K562 (cell line): ENCODE results near the gene SASH3. TPM values are rescaled to one million over a fixed set of nuclear protein-coding genes. Genes with fewer than 3 reads are reported as not detected.

ENCODE experiments used
- ATF2 ChIP-seq: sonication (generic); formaldehyde crosslinking; IDR thresholded peaks from 2 replicates; pipeline ENCODE4 v1.8.1; 2022; ENCODE audit warnings: missing genetic modification reagents
- BCOR ChIP-seq: fragments of 450-650 bp; IDR thresholded peaks from 2 replicates; pipeline ENCODE4 v1.6.1; 2016
- CEBPZ ChIP-seq: fragments of 150-350 bp; IDR thresholded peaks from 2 replicates; pipeline ENCODE4 v1.6.1; 2014; ENCODE audit warnings: low read depth, mild to moderate bottlenecking, low read length, borderline replicate concordance
- NCOA1 ChIP-seq: fragments of 450-650 bp; IDR thresholded peaks from 2 replicates; pipeline ENCODE4 v1.6.1; 2016; ENCODE audit warnings: low read depth
- NR3C1 ChIP-seq: sonication (generic); formaldehyde crosslinking; IDR thresholded peaks from 2 replicates; pipeline ENCODE4 v1.8.1; 2022; ENCODE audit warnings: missing genetic modification reagents
- PATZ1 ChIP-seq: fragments of 250-450 bp; sonication (Bioruptor Pico); IDR thresholded peaks from 2 replicates; pipeline ENCODE4 v1.5.0; 2020; ENCODE audit warnings: mild to moderate bottlenecking, borderline replicate concordance
- PURB ChIP-seq: sonication (generic); formaldehyde crosslinking; IDR thresholded peaks from 2 replicates; pipeline ENCODE4 v1.9.0; 2021; ENCODE audit warnings: low read depth, mild to moderate bottlenecking, missing genetic modification reagents
- SRSF9 ChIP-seq: fragments of 200-400 bp; formaldehyde crosslinking; IDR thresholded peaks from 2 replicates; pipeline ENCODE4 v1.6.1; 2017; ENCODE audit warnings: low read depth, low read length, borderline replicate concordance
- TAL1 ChIP-seq: fragments of 450-650 bp; IDR thresholded peaks from 2 replicates; pipeline ENCODE4 v1.6.1; 2016; ENCODE audit warnings: mild to moderate bottlenecking
- THRAP3 ChIP-seq: fragments of 450-650 bp; IDR thresholded peaks from 2 replicates; pipeline ENCODE4 v1.6.1; 2016; ENCODE audit warnings: mild to moderate bottlenecking, inconsistent platforms, borderline replicate concordance
- TSC22D4 ChIP-seq: fragments of 450-650 bp; IDR thresholded peaks from 2 replicates; pipeline ENCODE4 v1.6.1; 2016; ENCODE audit warnings: missing genetic modification characterization, missing biosample characterization, control low read depth
- ZBED1 ChIP-seq: IDR thresholded peaks from 2 replicates; pipeline ENCODE4 v1.6.1; 2014
- ZNF12 ChIP-seq: sonication (generic); formaldehyde crosslinking; IDR thresholded peaks from 2 replicates; pipeline ENCODE4 v1.4.0; 2020; ENCODE audit warnings: mild to moderate bottlenecking, missing genetic modification reagents
- ZNF146 ChIP-seq: IDR thresholded peaks from one replicate; pipeline ENCODE4 v1.6.1; 2018; ENCODE audit warnings: missing compliant biosample characterization; ENCODE audit not compliant: unreplicated experiment
- ZNF766 ChIP-seq: fragments of 200-800 bp; sonication (Bioruptor generic); conservative IDR thresholded peaks from 2 replicates; pipeline ENCODE4 v1.6.1; 2016; ENCODE audit warnings: missing genetic modification characterization, missing compliant biosample characterization
- polyA plus RNA-seq, 8 experiments: library from polyadenylated mRNA; depleted of rRNA in 4 of 8; stranded (reverse) in 5 of 8; unstranded in 3 of 8; fragments of >200 nt; fragmentation: Nextera tagmentation in 2 of 8; fragmentation: Illumina TruSeq in 1 of 8; extraction: Ambion mirVana in 2 of 8; extraction: Trizol in 1 of 8; gene quantifications; 2 replicates each; pipeline versions ENCODE4 v1.2.1 to v1.2.3, GENCODE V29; 2011 to 2014; ENCODE audit warnings: inconsistent platforms in 1 of 8, missing spikeins in 1 of 8
- total RNA-seq, 7 experiments: library from RNA; depleted of rRNA in 6 of 7; stranded (reverse); fragments of >200 nt in 6 of 7; fragmentation: Illumina TruSeq in 2 of 7; extraction: Trizol in 2 of 7; gene quantifications; 2 replicates each; pipeline versions ENCODE4 v1.2.1 to v1.2.3, GENCODE V29; 2011 to 2021; ENCODE audit warnings: low replicate concordance in 1 of 7

The SASH3 gene
- total and polyA plus RNA-seq, 9 of the 15 experiments (the other 6 are each of a cell fraction or from before 2014, with no cell fraction given), result 0.03 to 0.72 (median 0.08) TPM

- no peak for TF ChIP-seq THRAP3
- no peak for TF ChIP-seq SRSF9
- no peak for TF ChIP-seq ZNF146 (CRISPR knock-in tag)
- no peak for TF ChIP-seq TAL1
- TF ChIP-seq CEBPZ, result no peak
- no peak for TF ChIP-seq ATF2 (CRISPR knock-in tag)
- TF ChIP-seq NR3C1 (CRISPR knock-in tag), result no peak
- 0 out of 2 replicates have a peak, but pooled peaks have one; percentile 3 for TF ChIP-seq ZNF766 (CRISPR knock-in tag)
- no peak for TF ChIP-seq NCOA1
- TF ChIP-seq TSC22D4 (tag), result no peak
- no peak for TF ChIP-seq PATZ1 (CRISPR knock-in tag)
- TF ChIP-seq BCOR, result no peak
- no peak for TF ChIP-seq PURB (CRISPR knock-in tag)
- TF ChIP-seq ZBED1, result no peak
- TF ChIP-seq ZNF12 (CRISPR knock-in tag), result no peak
Observed at GRCh38 chrX:129760155-129760554, 19.6 kb upstream of the SASH3 start (continued).
